PC-9 (cell line): ENCODE data around the gene ASTN2. TPM values are rescaled to one million over a fixed set of nuclear protein-coding genes. Genes with fewer than 3 reads are reported as not detected.
A peak's percentile ranks its signal among the peaks of the same experiment; 100 is the strongest.
"Not testable (repeated sequence)": the region's sequence is repeated elsewhere in the genome, so short reads cannot be mapped to it uniquely, and the experiment has no call there.

Experiments used
- BruUV-seq: library from RNA; stranded (reverse); fragments of 400-500 nt; replicated peaks from 2 replicates; lab custom pipeline; 2021; lab: Mats Ljungman, UMichigan
- CTCF ChIA-PET: fragments of 300-600 bp; sonication (Branson Sonifier 250); formaldehyde crosslinking; loops from one replicate; lab custom pipeline; 2022; ENCODE audit warnings: antibody characterized with exemption; lab: Charles Lee
- POLR2A ChIA-PET: fragments of 300-600 bp; sonication (Branson Sonifier 250); formaldehyde crosslinking; loops from one replicate; lab custom pipeline; 2022; ENCODE audit warnings: antibody characterized with exemption; ENCODE audit not compliant: unreplicated experiment; lab: Charles Lee
- DNase-seq, 2 experiments: peaks; one replicate each; pipeline versions ENCODE4 v3.0.0 to v3.0.0-alpha.2; 2015 to 2022; ENCODE audit warnings: mixed read lengths in 1 of 2
- H2AFZ ChIP-seq: fragments of 200-600 bp; sonication (generic); 2 replicates; pipeline ENCODE4 v1.8.1; 2017; ENCODE audit warnings: antibody characterized with exemption
- H3F3A ChIP-seq: fragments of 200-600 bp; sonication (generic); 2 replicates; pipeline ENCODE4 v1.8.1; 2017; ENCODE audit warnings: antibody characterized with exemption, mild to moderate bottlenecking, low read depth; ENCODE audit not compliant: insufficient read depth
- H3K27ac ChIP-seq: fragments of 200-600 bp; sonication (generic); 2 replicates; pipeline ENCODE4 v1.6.1; 2016; ENCODE audit warnings: mixed run types
- H3K27me3 ChIP-seq: fragments of 200-600 bp; sonication (generic); 2 replicates; pipeline ENCODE4 v1.6.1; 2016; ENCODE audit warnings: low read depth, mixed run types; ENCODE audit not compliant: insufficient read depth
- H3K36me3 ChIP-seq: fragments of 200-600 bp; sonication (generic); 2 replicates; pipeline ENCODE4 v1.6.1; 2016; ENCODE audit warnings: low read depth, mixed run types
- H3K4me1 ChIP-seq: fragments of 200-600 bp; sonication (generic); replicated peaks from 2 replicates; pipeline ENCODE4 v1.6.1; 2016; ENCODE audit warnings: mixed run types; ENCODE audit not compliant: insufficient read depth
- H3K4me2 ChIP-seq: fragments of 200-600 bp; sonication (generic); 2 replicates; pipeline ENCODE4 v1.6.1; 2017; ENCODE audit warnings: mixed run types
- H3K4me3 ChIP-seq: fragments of 200-600 bp; sonication (generic); 2 replicates; pipeline ENCODE4 v1.6.1; 2016; ENCODE audit warnings: mixed run types
- H3K79me2 ChIP-seq: fragments of 200-600 bp; sonication (generic); 2 replicates; pipeline ENCODE4 v1.6.1; 2017; ENCODE audit warnings: low read depth, mixed run types
- H3K9me2 ChIP-seq: fragments of 200-600 bp; sonication (generic); 2 replicates; pipeline ENCODE4 v1.8.1; 2017; ENCODE audit warnings: mild to moderate bottlenecking; ENCODE audit not compliant: insufficient read depth
- H3K9me3 ChIP-seq: fragments of 200-600 bp; sonication (generic); 2 replicates; pipeline ENCODE4 v1.8.1; 2016; ENCODE audit warnings: low read depth; ENCODE audit not compliant: insufficient read depth
- H4K20me1 ChIP-seq: fragments of 200-600 bp; sonication (generic); 2 replicates; pipeline ENCODE4 v1.8.1; 2017; ENCODE audit not compliant: insufficient read depth
- EZH2 ChIP-seq: fragments of 200-600 bp; sonication (generic); IDR thresholded peaks from 2 replicates; pipeline ENCODE4 v1.8.0; 2017; ENCODE audit warnings: antibody characterized with exemption, low read depth
- intact Hi-C: fragments of 100-400 bp; cut with micrococcal nuclease; formaldehyde crosslinking; loops from one replicate; pipeline ENCODE4 v1.10.0; 2022; ENCODE audit not compliant: unreplicated experiment
- total RNA-seq: library from RNA; stranded (reverse); gene quantifications from 2 replicates; pipeline ENCODE4 v1.2.3, GENCODE V29; 2021
- TF ChIP-seq, protein P1 (sequence below): fragments of 200-600 bp; sonication (generic); conservative IDR thresholded peaks from 2 replicates; pipeline ENCODE4 v1.6.1; 2017; ENCODE audit warnings: mixed run types, antibody characterized with exemption, mild to moderate bottlenecking, moderate library complexity

The ASTN2 gene
- total RNA-seq, 1 experiment from 2014 or later, result 6.2 TPM

DNA sequence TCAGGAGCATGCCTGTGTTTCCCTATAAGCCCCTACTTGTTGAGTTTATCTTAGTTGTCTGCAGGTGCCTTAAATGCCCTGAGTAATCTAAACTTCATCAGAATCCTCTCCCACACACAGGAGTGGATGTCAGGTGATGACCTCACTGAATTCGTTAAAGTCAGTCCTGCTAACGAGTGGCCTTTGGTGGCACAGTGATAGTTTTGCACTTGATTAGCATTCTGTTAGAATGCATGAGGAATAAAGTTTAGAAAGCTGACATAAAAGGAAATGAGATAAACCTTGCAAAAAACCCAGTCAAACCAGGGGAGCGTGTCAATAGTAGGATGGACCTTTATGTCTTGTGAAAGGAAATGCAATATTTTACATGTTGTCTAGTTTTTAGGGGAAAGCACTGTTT lies 723.2 kb downstream of the ASTN2 start:
- 0 out of 2 replicates have a peak overlapping the region, but pooled peaks have one; percentile 30 for H3K4me2 ChIP-seq
- no peak overlapping the region for H3K27ac ChIP-seq
- intact Hi-C loops, result no loop called here
- H3K36me3 ChIP-seq, result peaks cover 4% of the 10 kb centered on the region
- TF ChIP-seq EZH2, result no peak
- TF ChIP-seq, protein P1, sequence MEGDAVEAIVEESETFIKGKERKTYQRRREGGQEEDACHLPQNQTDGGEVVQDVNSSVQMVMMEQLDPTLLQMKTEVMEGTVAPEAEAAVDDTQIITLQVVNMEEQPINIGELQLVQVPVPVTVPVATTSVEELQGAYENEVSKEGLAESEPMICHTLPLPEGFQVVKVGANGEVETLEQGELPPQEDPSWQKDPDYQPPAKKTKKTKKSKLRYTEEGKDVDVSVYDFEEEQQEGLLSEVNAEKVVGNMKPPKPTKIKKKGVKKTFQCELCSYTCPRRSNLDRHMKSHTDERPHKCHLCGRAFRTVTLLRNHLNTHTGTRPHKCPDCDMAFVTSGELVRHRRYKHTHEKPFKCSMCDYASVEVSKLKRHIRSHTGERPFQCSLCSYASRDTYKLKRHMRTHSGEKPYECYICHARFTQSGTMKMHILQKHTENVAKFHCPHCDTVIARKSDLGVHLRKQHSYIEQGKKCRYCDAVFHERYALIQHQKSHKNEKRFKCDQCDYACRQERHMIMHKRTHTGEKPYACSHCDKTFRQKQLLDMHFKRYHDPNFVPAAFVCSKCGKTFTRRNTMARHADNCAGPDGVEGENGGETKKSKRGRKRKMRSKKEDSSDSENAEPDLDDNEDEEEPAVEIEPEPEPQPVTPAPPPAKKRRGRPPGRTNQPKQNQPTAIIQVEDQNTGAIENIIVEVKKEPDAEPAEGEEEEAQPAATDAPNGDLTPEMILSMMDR, result no peak
- BruUV-seq, result no TSS peak
- no peak overlapping the region for H3K4me3 ChIP-seq
- ChIA-PET CTCF (no interaction called here), POLR2A (no interaction called here)
- peaks cover 48% of the 10 kb centered on the region for H3K4me1 ChIP-seq
- no peak overlapping the region for H2AFZ ChIP-seq
- H3F3A ChIP-seq, result peaks cover 15% of the 10 kb centered on the region
- H3K9me3 ChIP-seq, result no peaks in the 10 kb centered on the region
- H3K79me2 ChIP-seq, result peaks cover 88% of the 10 kb centered on the region
- no peaks in the 10 kb centered on the region for H3K9me2 ChIP-seq
- no peak for DNase-seq
- no peaks in the 10 kb centered on the region for H3K27me3 ChIP-seq
- no peaks in the 10 kb centered on the region; the same call in 1 of the 2 replicates for H4K20me1 ChIP-seq

DNA sequence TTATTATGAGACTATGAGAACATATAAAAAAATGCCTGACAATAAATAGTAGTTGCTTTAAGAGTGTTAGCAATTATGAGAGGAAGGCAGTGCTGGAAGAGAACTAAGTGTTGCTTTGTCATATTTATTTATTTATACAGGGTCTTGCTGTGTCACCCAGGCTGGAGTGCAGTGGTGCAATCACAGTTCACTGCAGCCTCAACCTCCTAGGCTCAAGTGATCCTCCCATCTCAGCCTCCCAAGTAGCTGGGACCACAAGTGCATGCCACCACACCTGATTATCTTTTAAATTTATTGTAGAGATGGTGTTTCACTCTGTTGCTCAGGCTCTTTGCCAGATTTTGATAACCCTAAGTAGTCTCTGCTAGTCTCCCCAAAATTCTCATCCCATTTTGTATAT lies 724.1 kb downstream of the ASTN2 start:
- peaks cover 15% of the 10 kb centered on the region for H3F3A ChIP-seq
- H3K27ac ChIP-seq, H4K20me1 ChIP-seq, H3K4me3 ChIP-seq, H3K9me3 ChIP-seq, BruUV-seq, H3K4me2 ChIP-seq, POLR2A ChIA-PET, H3K9me2 ChIP-seq, H3K27me3 ChIP-seq, DNase-seq, H3K36me3 ChIP-seq, intact Hi-C loops, CTCF ChIA-PET, H2AFZ ChIP-seq: not testable (repeated sequence)
- H3K4me1 ChIP-seq, result peaks cover 56% of the 10 kb centered on the region
- H3K79me2 ChIP-seq, result peaks cover 80% of the 10 kb centered on the region

DNA sequence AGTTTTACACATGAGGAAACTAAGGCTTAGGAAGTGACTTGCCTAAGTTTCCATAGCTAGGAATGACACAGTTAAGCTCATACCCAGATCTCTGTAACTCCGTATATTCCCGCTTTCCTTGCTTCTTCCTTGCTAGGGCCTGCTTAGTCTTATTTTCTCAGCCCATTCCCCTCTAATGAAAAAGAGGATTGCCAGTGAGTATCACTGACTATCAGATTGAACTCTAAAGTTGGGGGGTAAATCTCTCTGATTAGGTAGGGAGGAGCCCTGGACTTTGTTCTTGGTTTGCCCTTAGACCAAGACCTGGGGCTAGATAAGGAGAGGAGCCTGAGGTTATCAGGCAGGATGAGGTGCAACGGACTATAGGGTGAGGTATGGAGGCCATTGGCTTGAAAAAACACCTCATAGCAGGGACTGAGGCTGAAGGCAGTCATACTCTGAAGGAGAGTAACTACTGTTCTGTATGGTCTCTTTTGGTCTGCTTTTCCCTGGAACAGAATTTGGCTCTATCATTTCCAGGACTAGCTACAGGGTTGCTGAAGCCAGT lies 725.3 kb downstream of the ASTN2 start:
- BruUV-seq, result TSS peak; percentile 32
- peaks cover 67% of the 10 kb centered on the region for H3K79me2 ChIP-seq
- peaks cover 57% of the 10 kb centered on the region for H3K4me1 ChIP-seq
- intact Hi-C loops, result no loop called here
- H3K4me2 ChIP-seq, result peak overlapping the region; percentile 88
- H3K4me3 ChIP-seq, result no peak overlapping the region
- DNase-seq, result no peak
- no peaks in the 10 kb centered on the region; the same call in 1 of the 2 replicates for H4K20me1 ChIP-seq
- no peaks in the 10 kb centered on the region for H3K9me2 ChIP-seq
- ChIA-PET POLR2A (no interaction called here), CTCF (no interaction called here)
- TF ChIP-seq, protein P1, result no peak
- no peak for TF ChIP-seq EZH2
- no peaks in the 10 kb centered on the region for H3K36me3 ChIP-seq
- H2AFZ ChIP-seq, result no peak overlapping the region
- H3K27me3 ChIP-seq, result no peaks in the 10 kb centered on the region
- no peak overlapping the region for H3K27ac ChIP-seq
- H3K9me3 ChIP-seq, result no peaks in the 10 kb centered on the region
- H3F3A ChIP-seq, result peaks cover 15% of the 10 kb centered on the region
